Activated T-cell treated with anti-CD3 and anti-CD28 coated beads, Interleukin-2, amount 50 U/mL, for 24 hours (primary cell): ENCODE results near the gene SS18.

Experiments
- DNase-seq: peaks from one replicate; pipeline ENCODE4 v3.0.0-alpha.2; 2020
- H3K27ac Mint-ChIP-seq: 2 replicates; pipeline ENCODE4 v1.8.0; 2020; ENCODE audit warnings: mild to moderate bottlenecking, mixed read lengths
- H3K27me3 Mint-ChIP-seq: 2 replicates; pipeline ENCODE4 v1.8.0; 2020; ENCODE audit warnings: mixed read lengths
- H3K36me3 Mint-ChIP-seq: 2 replicates; pipeline ENCODE4 v1.8.0; 2020; ENCODE audit warnings: low read depth, mixed read lengths
- H3K4me1 Mint-ChIP-seq: 2 replicates; pipeline ENCODE4 v1.8.0; 2020; ENCODE audit warnings: low read depth, mixed read lengths
- H3K4me3 Mint-ChIP-seq: 2 replicates; pipeline ENCODE4 v1.8.0; 2020; ENCODE audit warnings: mild to moderate bottlenecking, moderate library complexity, mixed read lengths
- H3K9me3 Mint-ChIP-seq: 2 replicates; pipeline ENCODE4 v1.8.0; 2020; ENCODE audit warnings: mixed read lengths

The SS18 gene

DNA sequence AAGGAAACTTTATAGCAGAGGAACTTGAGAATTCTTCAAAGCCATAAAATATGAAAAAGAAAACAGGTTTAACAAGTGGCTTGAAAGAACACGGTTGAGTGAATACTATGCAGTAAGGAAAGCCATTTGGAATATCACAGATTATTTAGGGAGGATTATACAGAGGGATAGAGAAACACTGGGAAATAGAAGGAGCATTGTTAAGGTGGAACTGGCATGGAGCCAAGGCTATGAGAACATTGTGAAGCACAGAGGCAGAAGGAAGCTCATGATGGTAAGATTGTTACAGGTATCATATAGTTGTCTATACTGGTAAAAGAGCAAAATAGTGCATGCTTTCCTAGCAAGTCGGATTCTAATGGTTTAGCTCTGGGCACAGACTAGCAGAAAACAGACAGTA lies 87.1 kb downstream of the SS18 start:
- Mint-ChIP-seq H3K36me3 (no peaks in the 10 kb centered on the region), H3K4me1 (no peaks in the 10 kb centered on the region), H3K4me3 (no peak overlapping the region), H3K27ac (no peak overlapping the region), H3K9me3 (no peaks in the 10 kb centered on the region), H3K27me3 (no peaks in the 10 kb centered on the region)
- no peak for DNase-seq

DNA sequence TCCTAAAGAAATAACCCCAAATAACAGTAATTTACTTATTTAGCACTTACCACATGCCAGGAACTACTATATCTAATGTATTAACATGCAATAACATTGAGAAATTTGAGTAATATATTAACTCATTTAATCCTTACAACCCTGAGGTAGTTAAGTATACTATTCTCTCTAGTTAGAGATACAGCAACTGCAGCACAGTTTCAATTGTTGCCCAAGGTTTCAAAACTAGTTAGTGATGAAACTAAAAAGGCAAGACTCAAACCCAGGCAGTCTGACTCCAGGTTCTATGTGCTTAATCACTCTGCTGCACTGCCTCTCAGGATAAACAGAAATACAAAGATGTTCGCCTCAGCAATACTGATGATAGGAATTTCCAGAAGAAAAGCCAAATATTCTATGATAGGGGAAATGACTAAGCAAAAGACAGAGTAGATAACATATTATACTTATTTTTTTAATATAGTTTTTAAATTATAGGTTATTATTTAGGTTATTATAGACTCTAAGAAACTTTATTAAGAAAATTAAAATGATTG lies 88.0 kb downstream of the SS18 start:
- DNase-seq, result no peak
- H3K4me3 Mint-ChIP-seq, result no peak overlapping the region
- no peak overlapping the region for H3K27ac Mint-ChIP-seq
- no peaks in the 10 kb centered on the region for H3K36me3 Mint-ChIP-seq
- H3K9me3 Mint-ChIP-seq, result no peaks in the 10 kb centered on the region
- H3K4me1 Mint-ChIP-seq, result no peaks in the 10 kb centered on the region
- H3K27me3 Mint-ChIP-seq, result no peaks in the 10 kb centered on the region

DNA sequence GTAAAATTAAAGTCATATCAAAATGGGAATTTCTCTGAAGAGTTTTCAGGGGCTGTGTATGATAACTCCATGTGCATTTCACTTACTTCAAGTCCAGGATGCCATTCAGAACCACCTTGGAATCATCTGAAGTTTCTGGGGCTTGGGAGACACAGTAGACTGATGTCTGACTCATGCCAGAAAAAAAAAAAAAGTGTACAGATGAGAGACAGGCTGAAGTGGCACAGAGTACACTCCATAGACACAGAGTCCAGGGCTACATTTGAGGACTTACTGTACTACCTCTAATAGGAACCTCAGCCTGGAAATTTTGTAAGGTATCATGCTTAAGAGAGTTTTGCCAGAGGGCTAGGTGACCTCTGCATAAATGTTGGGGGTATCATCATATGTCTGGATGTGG lies 92.0 kb downstream of the SS18 start:
- no peaks in the 10 kb centered on the region for H3K36me3 Mint-ChIP-seq
- H3K27me3 Mint-ChIP-seq, result no peaks in the 10 kb centered on the region

DNA sequence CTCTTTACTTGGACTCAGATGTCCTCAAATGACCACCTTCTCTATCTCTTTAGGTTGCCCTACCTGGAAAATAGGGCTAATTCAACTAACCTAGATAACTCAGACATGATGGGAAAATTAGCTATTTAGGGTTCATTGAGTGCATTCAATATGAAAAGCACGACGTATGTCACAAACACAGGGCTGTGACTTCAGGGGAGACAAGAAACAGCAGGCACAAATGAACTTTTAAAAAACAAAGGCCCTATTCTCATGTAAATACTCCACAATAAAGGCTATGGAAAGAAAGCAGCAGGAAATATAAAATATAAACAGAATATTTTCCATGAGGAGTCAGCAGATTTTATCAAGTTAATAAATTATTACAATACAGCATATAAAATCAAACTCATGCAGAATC lies 97.8 kb downstream of the SS18 start:
- no peak for DNase-seq
- Mint-ChIP-seq H3K4me3 (no peak overlapping the region), H3K9me3 (no peaks in the 10 kb centered on the region), H3K36me3 (no peaks in the 10 kb centered on the region), H3K4me1 (no peaks in the 10 kb centered on the region), H3K27me3 (no peaks in the 10 kb centered on the region), H3K27ac (no peak overlapping the region)

More for the DNA sequence above, 92.0 kb downstream of the SS18 start:
- H3K9me3 Mint-ChIP-seq, result no peaks in the 10 kb centered on the region
- H3K4me1 Mint-ChIP-seq, result no peaks in the 10 kb centered on the region
- no peak overlapping the region for H3K27ac Mint-ChIP-seq
- no peak overlapping the region for H3K4me3 Mint-ChIP-seq
- DNase-seq, result no peak

DNA sequence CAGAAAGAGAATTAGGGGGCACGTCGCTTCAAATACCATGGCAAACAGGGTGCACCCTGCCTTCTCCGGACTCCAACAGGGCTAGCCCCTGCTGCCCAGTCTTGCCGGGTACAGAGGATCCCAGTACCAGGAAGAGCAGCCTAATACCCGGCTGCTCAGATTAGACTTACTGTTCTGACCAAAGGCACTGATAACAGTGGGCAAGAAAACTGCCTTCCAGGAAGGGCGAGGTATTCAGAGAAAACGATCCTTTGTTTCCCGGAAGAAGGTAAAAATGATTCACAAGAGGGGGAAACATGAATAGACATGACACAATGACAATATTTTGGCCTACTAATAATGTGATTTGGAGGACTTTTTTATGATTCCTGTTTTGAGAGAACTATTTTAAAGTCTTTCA lies 99.9 kb downstream of the SS18 start:
- Mint-ChIP-seq H3K36me3 (no peaks in the 10 kb centered on the region), H3K4me1 (no peaks in the 10 kb centered on the region), H3K27me3 (no peaks in the 10 kb centered on the region), H3K9me3 (no peaks in the 10 kb centered on the region), H3K27ac (no peak overlapping the region), H3K4me3 (no peak overlapping the region)
- DNase-seq, result no peak

DNA sequence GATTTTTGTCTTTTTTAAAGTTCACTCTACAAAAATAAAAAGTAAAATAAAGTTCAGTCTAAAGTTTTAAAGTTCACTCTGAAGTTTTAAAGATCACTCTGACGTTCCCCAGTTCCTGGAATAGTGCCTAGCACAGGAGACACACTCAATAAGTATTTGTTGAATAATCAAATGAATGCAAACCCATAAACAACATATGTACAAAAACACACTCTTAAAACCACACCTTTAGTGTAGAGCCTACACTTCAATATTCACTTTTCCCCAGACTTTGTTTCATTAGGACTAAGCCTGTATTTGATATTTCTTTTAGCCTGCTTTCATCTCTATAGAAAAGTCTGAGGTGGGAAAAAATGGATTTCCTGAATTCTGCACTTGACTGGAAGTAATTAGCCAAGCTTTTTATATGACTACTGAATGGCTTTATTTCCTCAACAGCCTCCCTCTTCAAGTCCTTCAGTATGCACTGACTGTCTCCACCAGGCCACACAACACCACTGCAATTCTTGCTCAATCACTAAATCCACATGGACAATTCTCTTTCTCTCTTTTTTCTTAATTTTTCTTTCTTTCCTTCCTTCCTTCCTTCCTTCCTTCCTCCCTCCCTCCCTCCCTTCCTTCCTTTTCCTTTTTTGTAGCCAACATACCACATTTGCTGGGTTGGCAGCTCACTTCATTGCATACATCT lies 104.6 kb downstream of the SS18 start:
- Mint-ChIP-seq H3K27me3 (peaks cover 4% of the 10 kb centered on the region), H3K4me1 (no peaks in the 10 kb centered on the region), H3K9me3 (no peaks in the 10 kb centered on the region), H3K4me3 (no peak overlapping the region), H3K36me3 (no peaks in the 10 kb centered on the region), H3K27ac (no peak overlapping the region)
- no peak for DNase-seq

DNA sequence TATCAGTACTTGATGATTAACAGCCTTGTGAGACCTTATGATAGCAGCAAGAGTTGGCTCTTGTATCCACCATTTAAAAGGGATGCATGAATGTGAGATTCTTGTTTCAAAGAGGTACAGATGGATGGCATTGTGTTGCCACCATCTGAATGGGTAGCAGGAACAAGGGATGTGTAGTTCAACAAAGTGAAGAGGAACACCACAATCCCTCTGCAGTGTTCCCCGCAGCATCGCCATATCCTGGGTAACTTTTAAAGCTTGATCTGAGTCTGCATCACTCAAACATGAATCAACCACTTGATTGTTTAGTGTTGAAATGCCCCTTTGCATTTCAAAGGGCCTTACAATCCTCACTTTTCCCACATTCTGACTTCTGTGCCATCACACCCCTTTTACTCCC lies 106.7 kb downstream of the SS18 start:
- Mint-ChIP-seq H3K27ac (no peak overlapping the region), H3K27me3 (peaks cover 4% of the 10 kb centered on the region), H3K4me3 (no peak overlapping the region), H3K36me3 (no peaks in the 10 kb centered on the region), H3K9me3 (no peaks in the 10 kb centered on the region), H3K4me1 (peaks cover 1% of the 10 kb centered on the region)
- DNase-seq, result no peak

DNA sequence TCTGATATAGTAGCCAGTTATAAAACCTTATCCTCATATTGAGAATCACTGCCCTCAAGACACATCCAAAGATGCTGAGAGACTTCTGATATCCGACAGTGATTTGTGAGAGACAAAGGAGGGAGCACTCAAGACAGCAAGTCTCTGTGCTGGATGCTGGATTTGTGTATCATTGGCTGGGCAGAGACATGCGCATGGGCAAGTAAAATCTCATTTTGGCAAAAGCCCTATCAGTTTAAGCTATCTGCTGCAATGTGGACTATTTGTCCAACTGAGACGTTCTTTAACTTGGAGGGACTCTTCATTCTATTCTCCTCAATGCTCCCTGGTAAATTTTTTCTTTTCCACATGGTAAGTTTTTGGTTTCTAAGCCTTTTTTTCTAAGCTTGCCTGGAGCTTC lies 107.5 kb downstream of the SS18 start:
- Mint-ChIP-seq H3K9me3 (no peaks in the 10 kb centered on the region), H3K4me1 (peaks cover 1% of the 10 kb centered on the region), H3K27me3 (peaks cover 4% of the 10 kb centered on the region), H3K27ac (no peak overlapping the region), H3K4me3 (no peak overlapping the region), H3K36me3 (no peaks in the 10 kb centered on the region)
- no peak for DNase-seq

DNA sequence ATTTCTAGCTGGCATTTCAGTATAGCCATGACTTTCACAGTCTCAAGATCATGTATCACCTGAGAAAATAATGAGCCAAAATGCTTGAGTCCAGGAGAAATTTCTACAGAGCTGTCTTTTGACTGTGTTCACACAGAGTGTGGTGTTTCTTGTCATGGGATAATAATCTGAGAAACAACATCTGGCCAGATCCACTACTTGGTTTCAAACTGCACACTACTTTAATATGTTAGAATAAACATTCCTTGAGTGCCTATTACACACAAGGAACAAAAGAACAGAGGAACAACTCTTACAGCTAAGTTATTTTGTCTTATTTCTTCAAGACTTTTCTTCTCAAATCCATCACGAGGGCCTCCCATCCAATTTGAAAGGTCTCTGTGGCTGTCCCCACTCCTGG lies 108.3 kb downstream of the SS18 start:
- H3K4me1 Mint-ChIP-seq, result peaks cover 6% of the 10 kb centered on the region
- no peaks in the 10 kb centered on the region for H3K9me3 Mint-ChIP-seq
- H3K27me3 Mint-ChIP-seq, result peaks cover 6% of the 10 kb centered on the region
- no peak overlapping the region for H3K27ac Mint-ChIP-seq
- H3K36me3 Mint-ChIP-seq, result no peaks in the 10 kb centered on the region
- no peak for DNase-seq
- H3K4me3 Mint-ChIP-seq, result no peak overlapping the region

DNA sequence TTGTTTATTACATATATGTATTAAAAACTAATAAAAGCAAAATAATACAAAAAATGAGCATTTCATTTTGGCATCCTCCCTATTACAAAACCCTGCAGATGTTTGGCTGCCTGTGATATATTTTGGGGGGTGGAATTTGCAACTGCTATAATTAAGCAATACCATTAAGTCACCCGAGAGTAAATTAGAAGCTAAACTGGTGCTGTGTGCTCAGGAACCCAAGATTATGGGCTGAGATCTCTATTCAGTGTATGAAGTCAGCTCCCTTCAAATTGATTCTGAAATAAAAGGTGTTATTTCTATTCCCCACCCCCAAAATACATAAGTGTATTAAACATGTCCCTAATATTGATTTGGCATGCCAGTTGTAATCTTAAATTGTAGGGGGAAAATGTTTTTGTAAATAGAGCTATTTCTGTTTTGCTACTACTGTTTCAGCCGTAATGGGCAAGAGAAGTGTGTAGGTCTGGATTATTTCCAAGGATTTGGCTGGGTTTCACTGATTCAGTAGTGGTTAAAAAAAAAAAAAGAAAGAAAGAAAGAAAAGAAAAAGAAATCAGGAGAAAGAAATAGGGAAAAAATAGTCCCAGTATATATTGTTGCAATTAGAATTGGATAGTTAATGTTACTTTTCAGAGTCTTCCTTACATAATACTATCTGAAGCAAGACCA lies 110.9 kb downstream of the SS18 start:
- H3K4me3 Mint-ChIP-seq, result no peak overlapping the region
- H3K36me3 Mint-ChIP-seq, result no peaks in the 10 kb centered on the region
- peaks cover 6% of the 10 kb centered on the region for H3K4me1 Mint-ChIP-seq
- no peak overlapping the region for H3K27ac Mint-ChIP-seq
- no peaks in the 10 kb centered on the region for H3K9me3 Mint-ChIP-seq
- peaks cover 6% of the 10 kb centered on the region for H3K27me3 Mint-ChIP-seq
- DNase-seq, result no peak

DNA sequence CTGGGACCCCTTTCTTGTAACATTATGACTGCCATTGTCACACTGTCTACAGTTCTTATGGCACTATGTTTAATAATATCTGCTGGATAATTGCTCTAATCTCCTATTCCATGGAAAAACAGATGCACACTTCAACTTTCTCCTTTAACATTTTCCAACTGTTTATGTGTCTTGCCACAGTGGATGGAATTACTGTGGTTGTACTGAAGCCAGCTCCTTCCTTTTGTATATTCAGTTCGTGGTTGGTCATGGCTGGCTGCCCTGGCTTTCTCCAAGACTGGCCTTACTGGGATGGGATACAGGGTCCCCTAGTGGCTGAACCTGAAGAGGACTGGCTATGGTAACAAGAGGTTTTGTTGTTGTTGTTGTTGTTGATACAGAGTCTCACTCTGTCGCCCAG lies 113.9 kb downstream of the SS18 start:
- Mint-ChIP-seq H3K4me1 (peaks cover 6% of the 10 kb centered on the region), H3K9me3 (no peaks in the 10 kb centered on the region), H3K27me3 (peaks cover 2% of the 10 kb centered on the region), H3K36me3 (no peaks in the 10 kb centered on the region), H3K4me3 (no peak overlapping the region), H3K27ac (no peak overlapping the region)
- DNase-seq, result no peak

DNA sequence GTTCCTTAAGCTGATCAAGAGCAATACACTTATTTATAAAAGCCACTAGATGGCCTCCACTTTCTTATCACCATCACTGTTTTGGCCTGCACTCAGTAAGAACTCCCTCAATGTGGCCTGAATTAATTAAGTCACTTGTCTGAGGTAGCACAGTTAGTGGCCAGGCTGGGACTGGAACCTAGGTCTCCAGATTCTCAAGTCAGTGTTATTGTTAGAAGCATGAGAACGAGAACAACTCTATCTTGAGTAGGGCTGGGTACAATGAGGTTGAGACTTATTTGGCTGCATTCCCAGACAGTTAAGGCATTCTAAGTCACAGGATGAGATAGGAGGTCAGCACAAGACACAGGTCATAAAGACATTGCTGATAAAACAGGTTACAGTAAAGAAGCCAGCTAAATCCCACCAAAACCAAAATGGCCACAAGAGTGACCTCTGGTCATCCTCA lies 115.8 kb downstream of the SS18 start:
- Mint-ChIP-seq H3K36me3 (no peaks in the 10 kb centered on the region), H3K27ac (no peak overlapping the region), H3K4me3 (no peak overlapping the region), H3K9me3 (no peaks in the 10 kb centered on the region), H3K27me3 (peaks cover 2% of the 10 kb centered on the region), H3K4me1 (peaks cover 6% of the 10 kb centered on the region)
- no peak for DNase-seq
